Fibroblast of the aortic adventitia (primary cell): Measurements from ENCODE around the gene PPP6R2. TPM values are rescaled to one million over a fixed set of nuclear protein-coding genes. Genes with fewer than 3 reads are reported as not detected.
"Not testable (repeated sequence)": the region's sequence is repeated elsewhere in the genome, so short reads cannot be mapped to it uniquely, and the experiment has no call there.

Source experiments
- DNase-seq: peaks from one replicate; pipeline ENCODE4 v3.0.0-alpha.2; 2010; ENCODE audit warnings: low read depth
- H3K4me3 ChIP-seq: 2 replicates; pipeline ENCODE4 v1.5.1; 2011; ENCODE audit warnings: low read depth, mild to moderate bottlenecking, control low read depth, low read length, moderate library complexity
- CTCF ChIP-seq: IDR thresholded peaks from 2 replicates; pipeline ENCODE4 v1.5.1; 2011; ENCODE audit warnings: mild to moderate bottlenecking, low read length, control low read depth, inconsistent platforms; ENCODE audit not compliant: insufficient read depth
- total RNA-seq: library from RNA; depleted of rRNA; stranded (reverse); fragments of >200 nt; gene quantifications from 2 replicates; pipeline ENCODE4 v1.2.3, GENCODE V29; 2012; ENCODE audit warnings: low replicate concordance

The PPP6R2 gene
- total RNA-seq, 1 donor, result 38.5 TPM

GRCh38 chr22:50396751-50397370 is 53.7 kb downstream of the PPP6R2 start:
- no peak for DNase-seq
- no peak for TF ChIP-seq CTCF
- no peak overlapping the region for H3K4me3 ChIP-seq

DNA sequence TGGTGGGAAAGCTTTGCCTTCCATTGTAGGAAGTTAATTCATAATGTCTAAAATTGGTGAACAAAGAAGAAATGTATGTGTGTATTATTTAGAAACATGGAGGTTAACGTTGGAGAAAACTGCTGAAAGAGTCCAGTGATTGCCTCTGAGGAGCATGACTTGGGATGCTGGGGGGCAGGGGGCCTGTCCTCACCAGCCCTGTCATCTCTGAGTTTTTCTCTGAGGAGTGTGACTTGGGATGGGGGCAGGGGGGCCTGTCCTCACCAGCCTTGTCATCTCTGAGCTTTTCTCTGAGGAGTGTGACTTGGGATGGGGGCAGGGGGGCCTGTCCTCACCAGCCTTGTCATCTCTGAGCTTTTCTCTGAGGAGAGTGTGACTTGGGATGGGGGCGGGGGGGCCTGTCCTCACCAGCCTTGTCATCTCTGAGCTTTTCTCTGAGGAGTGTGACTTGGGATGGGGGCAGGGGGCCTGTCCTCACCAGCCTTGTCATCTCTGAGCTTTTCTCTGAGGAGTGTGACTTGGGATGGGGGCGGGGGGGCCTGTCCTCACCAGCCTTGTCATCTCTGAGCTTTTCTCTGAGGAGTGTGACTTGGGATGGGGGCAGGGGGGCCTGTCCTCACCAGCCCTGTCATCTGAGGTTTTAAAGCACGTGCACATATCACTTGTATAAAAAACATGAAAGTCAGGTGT is 54.4 kb downstream of the PPP6R2 start:
- DNase-seq, H3K4me3 ChIP-seq: not testable (repeated sequence)

GRCh38 chr22:50398831-50399648 is 55.9 kb downstream of the PPP6R2 start:
- TF ChIP-seq CTCF, result no peak
- no peak overlapping the region for H3K4me3 ChIP-seq
- no peak for DNase-seq

- TF ChIP-seq CTCF, result peak; percentile 36
- H3K4me3 ChIP-seq, result no peak overlapping the region
- no peak for DNase-seq
These were observed 56.7 kb downstream of the PPP6R2 start for GRCh38 chr22:50399751-50400331.

GRCh38 chr22:50400406-50400805 is 57.3 kb downstream of the PPP6R2 start:
- DNase-seq, result no peak
- no peak for TF ChIP-seq CTCF
- no peak overlapping the region for H3K4me3 ChIP-seq

DNA sequence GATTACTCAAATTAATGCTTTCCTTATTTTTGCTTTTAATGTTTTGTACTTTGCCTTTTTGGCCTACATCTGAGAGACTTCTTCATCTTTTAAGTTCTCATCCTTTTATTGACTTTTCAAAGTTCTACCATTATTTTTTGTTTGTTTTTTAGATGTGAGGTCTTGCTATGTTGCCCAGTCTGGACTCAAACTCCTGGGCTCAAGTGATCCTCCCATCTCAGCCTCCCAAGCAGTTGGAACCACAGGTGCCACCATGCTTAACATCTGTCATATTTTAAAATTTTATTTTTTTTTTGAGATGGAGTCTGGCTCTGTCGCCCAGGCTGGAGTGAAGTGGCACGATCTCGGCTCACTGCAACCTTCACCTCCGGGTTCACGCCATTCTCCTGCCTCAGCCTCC is 57.8 kb downstream of the PPP6R2 start:
- no peak for TF ChIP-seq CTCF
- no peak overlapping the region for H3K4me3 ChIP-seq
- no peak for DNase-seq

- no peak for TF ChIP-seq CTCF
- no peak overlapping the region for H3K4me3 ChIP-seq
- DNase-seq, result no peak
These were observed 58.8 kb downstream of the PPP6R2 start for GRCh38 chr22:50401907-50402306.
